ENCODE measurements around the gene TCF25.
"Not testable (repeated sequence)": the region's sequence is repeated elsewhere in the genome, so short reads cannot be mapped to it uniquely, and the experiment has no call there.

Gene TCF25

DNA sequence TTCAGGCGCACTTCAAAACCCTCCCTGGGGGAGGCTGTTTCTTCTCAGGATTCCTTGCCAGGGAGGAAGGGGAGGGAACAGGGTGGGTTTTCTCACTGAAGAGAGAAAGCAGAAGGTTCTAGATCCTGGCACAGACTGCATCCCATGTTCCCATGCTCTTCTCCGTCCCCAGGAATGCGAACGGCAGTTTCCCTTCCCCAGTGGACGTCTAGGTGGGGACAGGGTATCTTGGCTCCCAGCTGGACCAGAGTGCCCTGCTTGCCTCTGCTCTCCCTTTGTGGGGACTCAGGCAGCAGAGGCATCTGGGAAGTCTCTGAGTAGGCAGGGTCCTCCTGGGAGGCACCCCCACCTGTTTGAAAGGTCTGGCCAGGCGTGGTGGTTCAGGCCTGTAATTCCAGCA is 3.0 kb upstream of the TCF25 start:
- peak in 1 of 10 donors; percentile 57 for DNase-seq
- intact Hi-C loops (cut with DNase I): loop anchor here (5.0 kb wide), 1 partner anchor 53 kb away; the partner anchor contains the start of gene FANCA

DNA sequence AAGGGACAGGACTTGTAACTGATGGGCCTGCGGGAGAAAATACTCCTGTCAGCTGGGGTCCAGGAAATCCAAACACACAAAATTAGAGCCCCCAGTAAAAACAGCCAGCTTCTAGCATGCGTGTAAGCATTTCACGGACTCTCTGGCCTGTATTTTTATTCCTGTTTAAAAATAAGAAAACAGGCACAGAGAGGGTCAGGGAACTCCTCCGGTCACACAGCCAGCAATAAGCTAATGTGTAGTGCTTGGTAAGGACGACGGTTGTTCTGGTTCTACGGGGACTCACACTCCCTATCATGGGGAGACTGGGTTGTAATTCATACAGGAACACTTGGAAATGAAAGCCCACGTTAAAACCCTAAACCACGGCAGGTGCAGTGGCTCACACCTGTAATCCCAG is 1.5 kb upstream of the TCF25 start:
- intact Hi-C loops (cut with DNase I): loop anchor here (5.0 kb wide), 1 partner anchor 55 kb away; the partner anchor contains the start of gene FANCA
- no peak for DNase-seq

DNA sequence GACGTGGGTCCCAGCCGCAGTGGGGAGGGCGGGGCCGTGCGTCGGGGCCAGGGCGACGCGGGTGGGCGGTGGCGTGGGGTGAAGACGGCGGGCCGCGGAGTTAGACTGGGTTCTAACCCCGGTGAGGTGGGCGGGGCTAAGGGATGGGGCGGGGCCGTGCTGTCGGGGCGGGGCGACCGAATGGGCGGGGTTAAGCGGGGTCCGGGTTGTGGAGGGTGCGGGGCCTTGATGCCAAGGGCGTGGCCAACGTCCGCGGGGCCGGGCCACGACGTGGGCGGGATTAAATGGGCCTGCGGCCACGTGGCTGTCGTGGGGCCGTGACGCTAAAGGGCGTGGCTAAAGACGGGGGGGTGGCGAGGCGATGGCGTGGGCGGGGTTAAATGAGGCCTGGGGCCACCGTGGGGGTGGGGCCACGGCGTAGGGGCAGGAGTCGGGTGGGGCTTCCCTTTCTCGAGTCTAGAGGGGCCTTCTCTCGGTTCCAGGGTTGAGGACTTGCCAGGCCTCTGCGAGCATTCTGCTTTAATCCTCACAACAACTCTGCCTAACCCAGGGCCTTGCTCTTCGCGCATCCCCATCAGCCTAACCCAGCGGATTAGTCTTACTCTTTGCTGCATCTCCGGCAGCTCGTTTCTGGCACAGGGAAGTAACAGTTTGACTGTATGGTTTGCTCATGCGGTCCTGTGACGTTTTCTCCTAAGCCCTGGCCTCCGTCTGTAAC is 739 bp downstream of the TCF25 start:
- intact Hi-C loops (cut with DNase I): loop anchor here (5.0 kb wide), 1 partner anchor 57 kb away; the partner anchor contains the start of gene FANCA
- DNase-seq: peak; percentile 88 to 99 (median 94)

DNA sequence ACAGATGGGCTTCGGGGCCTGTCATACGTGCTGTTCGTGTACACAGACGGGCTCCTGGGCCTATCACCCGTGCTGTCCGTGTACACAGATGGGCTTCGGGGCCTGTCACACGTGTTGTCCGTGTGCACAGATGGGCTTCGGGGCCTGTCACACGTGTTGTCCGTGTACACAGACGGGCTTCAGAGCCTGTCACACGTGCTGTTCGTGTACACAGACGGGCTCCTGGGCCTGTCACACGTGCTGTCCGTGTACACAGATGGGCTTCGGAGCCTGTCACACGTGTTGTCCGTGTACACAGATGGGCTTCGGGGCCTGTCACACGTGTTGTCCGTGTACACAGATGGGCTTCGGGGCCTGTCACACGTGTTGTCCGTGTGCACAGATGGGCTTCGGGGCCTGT is 5.7 kb downstream of the TCF25 start:
- intact Hi-C loops (cut with DNase I); DNase-seq: not testable (repeated sequence)

DNA sequence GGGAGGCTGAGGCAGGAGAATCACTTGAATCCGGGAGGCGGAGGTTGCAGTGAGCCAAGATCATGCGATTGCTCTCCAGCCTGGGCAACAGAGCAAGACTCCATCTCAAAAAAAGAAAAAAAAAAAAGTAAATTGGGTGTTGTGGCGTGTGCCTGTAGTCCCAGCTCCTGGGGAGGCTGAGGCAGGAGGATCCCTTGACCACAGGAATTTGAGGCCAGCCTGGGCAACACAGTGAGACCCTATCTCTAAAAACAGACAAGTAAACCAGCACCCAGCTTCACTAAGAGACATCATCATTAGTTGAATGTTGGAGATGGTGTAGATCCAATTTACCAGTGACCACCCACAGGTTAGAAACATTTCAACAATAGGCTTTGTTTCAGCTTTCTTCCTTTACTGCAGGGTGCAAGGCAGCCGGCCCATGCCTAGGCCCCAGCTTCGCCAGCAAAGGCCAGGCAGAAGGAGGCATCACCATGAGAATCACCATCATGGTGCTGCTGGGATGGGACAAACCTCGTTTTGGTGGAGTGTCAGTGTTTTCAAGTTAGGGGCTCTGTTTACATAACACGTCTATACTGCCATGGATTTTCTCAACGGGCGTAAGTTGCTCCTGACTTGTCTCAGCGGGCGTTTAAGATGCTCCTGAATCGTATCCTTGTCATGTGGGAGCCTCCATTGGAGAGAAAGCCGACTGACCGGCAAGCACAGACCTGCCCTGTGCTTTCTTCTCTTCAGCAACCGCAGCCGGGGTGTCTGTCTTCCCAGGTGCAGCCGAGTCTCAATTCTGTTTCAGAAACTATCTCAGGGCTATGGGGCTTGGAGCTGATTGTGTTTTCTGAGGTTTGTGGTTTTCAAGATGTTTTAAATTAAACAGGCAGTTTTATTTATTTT is 7.3 kb downstream of the TCF25 start:
- DNase-seq: no peak
- intact Hi-C loops (cut with DNase I): no loop called here

DNA sequence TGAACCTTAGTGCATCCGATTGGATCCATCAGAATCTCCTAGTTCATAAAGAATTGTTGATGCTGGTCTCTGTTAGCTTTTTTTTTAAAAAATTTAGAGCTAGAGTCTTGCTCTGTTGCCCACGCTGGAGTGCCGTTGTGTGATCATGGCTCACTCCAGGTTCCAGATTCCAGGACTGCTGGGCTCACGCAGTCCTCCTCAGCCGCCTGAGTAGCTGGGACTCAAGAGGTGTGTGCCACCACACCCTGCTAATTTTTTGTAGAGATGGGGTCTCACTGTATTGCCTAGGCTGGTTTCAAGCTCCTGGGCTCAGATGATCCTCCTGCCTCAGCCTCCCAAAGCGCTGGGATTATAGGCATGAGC is 8.0 kb downstream of the TCF25 start:
- intact Hi-C loops (cut with DNase I): no loop called here
- no peak for DNase-seq

- no peak for DNase-seq
- intact Hi-C loops (cut with DNase I): no loop called here
Measured at GRCh38 chr16:89883346-89884040, 10.1 kb downstream of the TCF25 start.

DNA sequence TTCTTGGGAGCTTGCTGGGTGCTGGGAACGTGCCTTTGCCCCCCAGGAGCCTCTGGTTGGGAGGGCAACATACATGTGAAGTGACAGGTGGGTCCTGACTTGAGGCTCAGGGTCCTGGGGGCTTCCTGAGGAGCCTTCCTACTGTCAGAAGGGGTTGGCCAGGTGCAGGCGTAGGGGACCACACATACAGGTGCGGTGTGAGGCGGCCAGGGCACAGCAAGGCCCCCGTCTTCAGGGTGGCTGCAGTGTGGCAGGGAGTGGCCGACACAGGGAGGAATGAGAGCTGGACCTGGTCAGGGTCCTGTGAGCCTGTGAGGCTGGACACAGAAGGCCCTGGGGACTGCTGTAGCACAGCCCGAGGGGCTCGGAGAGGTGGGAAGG is 10.6 kb downstream of the TCF25 start:
- no peak for DNase-seq
- intact Hi-C loops (cut with DNase I): no loop called here

DNA sequence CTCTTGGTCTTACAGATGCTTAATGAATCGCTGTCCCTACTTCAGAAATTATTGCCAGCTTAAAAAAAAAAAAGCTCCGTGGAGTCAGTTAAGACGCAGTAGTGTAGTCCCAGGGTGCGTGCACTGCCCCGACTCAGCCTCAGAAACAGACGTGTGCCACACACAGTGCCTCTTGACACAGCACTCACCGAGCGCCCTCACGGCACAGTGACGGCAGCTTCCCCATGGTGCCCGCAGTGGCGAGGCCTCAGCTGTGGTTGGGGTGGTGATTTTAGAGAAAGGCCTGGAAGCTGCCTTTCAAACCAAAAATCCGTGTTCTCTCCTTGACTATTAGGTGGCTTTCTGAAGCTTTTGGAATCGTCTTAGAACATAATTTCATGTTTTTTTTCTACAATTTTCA is 13.9 kb downstream of the TCF25 start:
- no peak for DNase-seq
- intact Hi-C loops (cut with DNase I): no loop called here

DNA sequence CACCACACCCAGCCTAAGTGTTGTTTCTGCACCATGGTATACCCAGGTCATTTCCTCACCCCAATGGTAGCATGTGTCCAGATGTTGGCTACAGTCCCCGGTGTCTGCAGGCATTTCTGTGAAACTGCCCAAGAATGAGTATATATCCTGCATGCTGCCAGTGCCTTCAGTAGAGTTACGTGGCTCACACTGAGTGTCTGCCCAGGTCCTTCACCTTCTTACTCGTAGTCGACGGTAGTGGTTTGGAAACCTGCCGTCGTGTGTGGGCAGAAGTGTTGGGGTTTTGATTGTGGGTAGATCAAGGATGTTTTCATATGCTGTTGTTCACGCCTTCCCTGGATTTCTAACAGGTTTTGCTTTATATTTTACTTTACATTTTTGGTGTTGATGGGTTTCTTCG is 16.8 kb downstream of the TCF25 start:
- DNase-seq: no peak
- intact Hi-C loops (cut with DNase I): no loop called here

- intact Hi-C loops (cut with DNase I): no loop called here
Measured at GRCh38 chr16:89890886-89891657, 17.7 kb downstream of the TCF25 start.

GRCh38 chr16:89892055-89892630 is 18.8 kb downstream of the TCF25 start:
- intact Hi-C loops (cut with DNase I): no loop called here
- DNase-seq: no peak

More at GRCh38 chr16:89890886-89891657, 17.7 kb downstream of the TCF25 start:
- DNase-seq: no peak

DNA sequence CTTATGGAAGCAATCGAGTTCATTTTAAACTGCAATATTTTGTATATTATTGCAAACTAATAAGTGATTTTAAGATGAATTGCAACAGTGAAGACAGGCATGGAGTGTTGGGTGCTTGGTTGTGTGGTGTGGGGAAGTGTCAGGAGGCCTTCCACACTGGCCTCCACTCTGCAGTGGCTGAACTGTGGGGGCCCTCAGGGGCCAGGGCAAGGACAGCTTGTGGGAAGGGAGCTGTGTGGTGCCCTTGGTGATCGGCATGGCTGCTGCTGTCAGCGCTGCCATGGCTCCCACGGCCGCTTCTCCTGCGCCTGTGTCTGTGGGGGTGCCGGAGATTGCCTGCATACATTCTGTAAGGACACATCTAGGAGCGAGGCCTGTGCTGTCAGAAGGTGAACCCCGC is 19.2 kb downstream of the TCF25 start:
- intact Hi-C loops (cut with DNase I): no loop called here

DNA sequence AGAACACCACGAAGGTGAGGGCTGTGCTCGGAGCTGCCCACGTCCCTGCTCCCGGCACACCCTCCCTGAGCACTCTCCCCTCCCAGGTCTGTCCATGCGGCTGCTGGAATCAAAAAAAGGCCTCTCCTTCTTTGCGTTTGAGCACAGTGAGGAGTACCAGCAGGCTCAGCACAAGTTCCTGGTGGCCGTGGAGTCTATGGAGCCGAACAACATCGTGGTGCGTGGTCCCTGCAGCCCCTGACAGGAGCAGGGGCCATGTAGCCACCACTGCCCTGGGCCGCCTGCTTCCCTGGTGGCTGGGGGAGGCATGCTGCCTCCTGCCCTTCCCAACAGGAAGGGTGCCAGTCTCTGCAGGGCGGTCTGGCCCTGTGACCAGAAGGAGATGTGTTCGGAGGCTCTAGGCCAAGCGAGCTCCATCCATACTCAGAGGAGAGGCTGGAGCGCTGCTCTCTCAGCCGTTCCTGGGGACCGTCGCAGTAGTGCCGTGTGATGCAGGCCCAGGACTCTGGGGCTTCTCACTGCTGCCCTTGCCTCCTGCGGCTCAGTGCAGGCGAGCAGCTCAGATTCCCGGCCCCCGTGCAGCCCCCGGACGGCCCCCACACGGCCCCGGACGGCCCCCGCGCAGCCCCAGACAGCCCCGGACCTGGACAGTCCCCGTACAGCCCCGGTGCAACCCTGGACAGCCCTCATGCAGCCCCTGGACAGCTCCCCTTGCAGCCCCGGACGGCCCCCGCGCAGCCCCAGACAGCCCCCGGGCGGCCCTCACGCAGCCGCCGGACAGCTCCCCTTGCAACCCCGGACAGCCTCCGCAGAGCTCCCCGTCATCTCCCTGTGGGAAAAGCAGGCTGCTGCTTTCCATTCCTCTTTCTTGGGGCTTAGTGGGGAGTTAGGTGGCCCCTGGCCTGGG is 20.5 kb downstream of the TCF25 start:
- intact Hi-C loops (cut with DNase I): no loop called here

More for the DNA sequence above, 19.2 kb downstream of the TCF25 start:
- peak in 1 of 10 donors; percentile 60 for DNase-seq

GRCh38 chr16:89895482-89896250 is 22.3 kb downstream of the TCF25 start:
- intact Hi-C loops (cut with DNase I): no loop called here
- DNase-seq: no peak

More for the DNA sequence above, 20.5 kb downstream of the TCF25 start:
- no peak for DNase-seq

DNA sequence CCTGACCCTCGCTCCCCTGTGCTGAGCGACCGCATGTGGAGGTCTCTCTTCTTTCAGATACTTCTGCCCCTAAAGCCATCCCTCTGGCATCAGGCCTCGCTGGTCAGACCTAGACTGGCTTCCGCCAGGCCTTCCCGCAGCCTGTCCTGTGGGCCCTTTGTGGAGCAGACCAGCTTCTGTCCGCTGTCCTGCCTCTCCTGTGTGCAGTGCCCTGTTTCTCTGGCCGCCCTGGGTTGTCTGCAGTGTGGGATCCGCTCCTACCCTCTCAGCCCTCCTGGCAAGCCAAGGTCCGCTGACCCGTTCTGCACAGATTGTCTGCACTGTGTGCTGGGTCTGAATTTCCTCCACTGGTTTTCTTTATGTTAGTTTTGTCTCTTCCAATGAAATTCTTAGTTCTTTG is 23.8 kb downstream of the TCF25 start:
- intact Hi-C loops (cut with DNase I): no loop called here
- DNase-seq: no peak

DNA sequence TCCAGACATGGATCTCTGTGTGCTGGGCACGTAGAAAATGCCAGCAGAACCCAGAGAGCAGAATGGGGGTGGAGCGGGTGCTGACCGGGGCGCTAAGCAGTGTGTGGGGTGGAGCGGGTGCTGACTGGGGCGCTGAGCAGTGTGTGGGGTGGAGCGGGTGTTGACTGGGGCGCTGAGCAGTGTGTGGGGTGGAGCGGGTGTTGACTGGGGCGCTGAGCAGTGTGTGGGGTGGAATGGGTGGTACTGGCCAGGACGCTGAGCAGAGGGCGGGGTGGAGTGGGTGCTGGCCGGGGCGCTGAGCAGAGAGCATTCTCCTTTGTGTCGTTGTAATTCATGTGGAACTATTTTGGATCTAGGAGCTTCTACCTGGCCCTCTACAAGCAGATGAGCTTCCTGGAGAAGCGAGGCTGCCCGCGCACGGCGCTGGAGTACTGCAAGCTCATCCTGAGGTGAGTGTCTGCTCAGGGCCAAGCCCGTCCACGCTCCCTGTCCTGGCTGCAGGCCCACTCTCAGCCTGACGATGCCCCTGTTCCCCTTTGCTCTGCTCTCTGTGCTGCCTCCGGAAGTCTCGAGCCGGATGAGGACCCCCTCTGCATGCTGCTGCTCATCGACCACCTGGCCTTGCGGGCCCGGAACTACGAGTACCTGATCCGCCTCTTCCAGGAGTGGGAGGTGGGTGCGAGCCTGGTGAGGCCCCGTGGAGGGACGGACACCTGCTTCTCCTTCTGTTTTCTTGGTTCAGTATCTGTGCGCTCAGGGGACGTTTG is 25.0 kb downstream of the TCF25 start:
- intact Hi-C loops (cut with DNase I): no loop called here
- no peak for DNase-seq

All from posterior cingulate gyrus (tissue), 11 donors.